Measurements from ENCODE around the gene RBMS3. TPM values are rescaled to one million over a fixed set of nuclear protein-coding genes. Genes with fewer than 3 reads are reported as not detected.

RBMS3 gene
- total RNA-seq, 1 donor from 2014 or later: 0.47 TPM

GRCh38 chr3:29268651-29269050, 12.2 kb upstream of the RBMS3 start:
- peaks cover 2% of the 10 kb centered on the region for H3K27me3 Mint-ChIP-seq (ENCODE audit: insufficient read depth, low read depth)
- no peak for DNase-seq (ENCODE audit: low spot score)
- H2AFZ ChIP-seq (replicated peaks): no peak overlapping the region
- no peaks in the 10 kb centered on the region for H3K9me3 ChIP-seq (ENCODE audit: low read depth)
- H3K36me3 ChIP-seq: no peaks in the 10 kb centered on the region
- H3K79me2 ChIP-seq (ENCODE audit: low read depth): no peaks in the 10 kb centered on the region
- H3K4me2 ChIP-seq: no peak overlapping the region
- H3K27ac ChIP-seq: no peak overlapping the region
- H3K36me3 Mint-ChIP-seq: no peaks in the 10 kb centered on the region
- H4K20me1 ChIP-seq (ENCODE audit: low read depth): no peaks in the 10 kb centered on the region
- H3K9me3 Mint-ChIP-seq: no peaks in the 10 kb centered on the region
- H3K4me3 Mint-ChIP-seq: no peak overlapping the region
- no peak overlapping the region for H3K27ac Mint-ChIP-seq
- H3K27me3 ChIP-seq: no peaks in the 10 kb centered on the region
- no peak overlapping the region for H3K9ac ChIP-seq
- TF ChIP-seq EZH2phosphoT487 (IDR thresholded peaks at IDR 0.05) (no peak), EZH2 (IDR thresholded peaks at IDR 0.05) (no peak)
- TF ChIP-seq, protein P1, sequence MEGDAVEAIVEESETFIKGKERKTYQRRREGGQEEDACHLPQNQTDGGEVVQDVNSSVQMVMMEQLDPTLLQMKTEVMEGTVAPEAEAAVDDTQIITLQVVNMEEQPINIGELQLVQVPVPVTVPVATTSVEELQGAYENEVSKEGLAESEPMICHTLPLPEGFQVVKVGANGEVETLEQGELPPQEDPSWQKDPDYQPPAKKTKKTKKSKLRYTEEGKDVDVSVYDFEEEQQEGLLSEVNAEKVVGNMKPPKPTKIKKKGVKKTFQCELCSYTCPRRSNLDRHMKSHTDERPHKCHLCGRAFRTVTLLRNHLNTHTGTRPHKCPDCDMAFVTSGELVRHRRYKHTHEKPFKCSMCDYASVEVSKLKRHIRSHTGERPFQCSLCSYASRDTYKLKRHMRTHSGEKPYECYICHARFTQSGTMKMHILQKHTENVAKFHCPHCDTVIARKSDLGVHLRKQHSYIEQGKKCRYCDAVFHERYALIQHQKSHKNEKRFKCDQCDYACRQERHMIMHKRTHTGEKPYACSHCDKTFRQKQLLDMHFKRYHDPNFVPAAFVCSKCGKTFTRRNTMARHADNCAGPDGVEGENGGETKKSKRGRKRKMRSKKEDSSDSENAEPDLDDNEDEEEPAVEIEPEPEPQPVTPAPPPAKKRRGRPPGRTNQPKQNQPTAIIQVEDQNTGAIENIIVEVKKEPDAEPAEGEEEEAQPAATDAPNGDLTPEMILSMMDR (IDR thresholded peaks at IDR 0.05): no peak
- H3K4me3 ChIP-seq: no peak overlapping the region
- H3K4me1 ChIP-seq: no peaks in the 10 kb centered on the region
- no peaks in the 10 kb centered on the region for H3K4me1 Mint-ChIP-seq
- no peaks in the 10 kb centered on the region for H3F3A ChIP-seq (ENCODE audit: low read depth)

- Mint-ChIP-seq H3K27me3 (ENCODE audit: insufficient read depth, low read depth) (peaks cover 4% of the 10 kb centered on the region), H3K27ac (no peak overlapping the region), H3K9me3 (no peaks in the 10 kb centered on the region), H3K4me3 (no peak overlapping the region), H3K36me3 (no peaks in the 10 kb centered on the region), H3K4me1 (no peaks in the 10 kb centered on the region)
- Histone ChIP-seq H3F3A (ENCODE audit: low read depth) (no peaks in the 10 kb centered on the region), H3K27ac (no peak overlapping the region), H3K36me3 (no peaks in the 10 kb centered on the region), H3K4me2 (no peak overlapping the region), H3K27me3 (no peaks in the 10 kb centered on the region), H3K79me2 (ENCODE audit: low read depth) (no peaks in the 10 kb centered on the region), H2AFZ (replicated peaks) (no peak overlapping the region), H3K9ac (no peak overlapping the region), H3K4me1 (no peaks in the 10 kb centered on the region), H3K4me3 (no peak overlapping the region), H4K20me1 (ENCODE audit: low read depth) (no peaks in the 10 kb centered on the region), H3K9me3 (ENCODE audit: low read depth) (no peaks in the 10 kb centered on the region)
- DNase-seq (ENCODE audit: low spot score): no peak
- TF ChIP-seq EZH2phosphoT487 (IDR thresholded peaks at IDR 0.05): no peak
- TF ChIP-seq, protein P1 (IDR thresholded peaks at IDR 0.05): no peak
- TF ChIP-seq EZH2 (IDR thresholded peaks at IDR 0.05): no peak
These were observed 10.1 kb upstream of the RBMS3 start for GRCh38 chr3:29270752-29271151.

DNA sequence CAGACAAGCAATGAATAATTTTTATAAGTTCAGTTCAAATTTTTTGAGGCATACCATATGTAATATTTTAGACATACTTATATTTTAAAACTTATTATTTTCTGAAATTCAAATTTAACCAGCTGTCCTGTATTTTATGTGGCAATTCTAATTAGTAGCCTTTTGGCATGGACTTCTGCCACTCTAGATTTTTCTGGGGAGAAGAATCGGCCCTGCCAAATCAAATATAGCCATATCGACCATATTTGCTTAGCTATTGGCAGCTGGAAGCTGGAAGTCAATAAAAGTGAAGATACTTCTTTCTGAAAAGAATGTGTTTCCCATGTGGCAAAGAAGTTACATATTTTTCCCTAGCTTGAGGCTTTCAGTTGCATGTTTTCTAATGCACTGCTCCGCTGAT, 9.4 kb upstream of the RBMS3 start:
- H3K36me3 Mint-ChIP-seq: no peaks in the 10 kb centered on the region
- H3K9me3 Mint-ChIP-seq: no peaks in the 10 kb centered on the region
- H3K9me3 ChIP-seq (ENCODE audit: low read depth): no peaks in the 10 kb centered on the region
- no peaks in the 10 kb centered on the region for H3K27me3 ChIP-seq
- H3K27me3 Mint-ChIP-seq (ENCODE audit: insufficient read depth, low read depth): peaks cover 2% of the 10 kb centered on the region
- no peak overlapping the region for H3K4me2 ChIP-seq
- no peaks in the 10 kb centered on the region for H3K4me1 ChIP-seq
- no peak overlapping the region for H2AFZ ChIP-seq (replicated peaks)
- TF ChIP-seq, protein P1 (IDR thresholded peaks at IDR 0.05): no peak
- no peak for TF ChIP-seq EZH2 (IDR thresholded peaks at IDR 0.05)
- TF ChIP-seq EZH2phosphoT487 (IDR thresholded peaks at IDR 0.05): no peak
- DNase-seq (ENCODE audit: low spot score): no peak
- no peaks in the 10 kb centered on the region for H3K36me3 ChIP-seq
- no peaks in the 10 kb centered on the region for H3K79me2 ChIP-seq (ENCODE audit: low read depth)
- H3K27ac ChIP-seq: no peak overlapping the region
- H3K9ac ChIP-seq: no peak overlapping the region
- H3K27ac Mint-ChIP-seq: no peak overlapping the region
- H3K4me1 Mint-ChIP-seq: no peaks in the 10 kb centered on the region
- H3F3A ChIP-seq (ENCODE audit: low read depth): no peaks in the 10 kb centered on the region
- H4K20me1 ChIP-seq (ENCODE audit: low read depth): no peaks in the 10 kb centered on the region
- H3K4me3 Mint-ChIP-seq: no peak overlapping the region
- H3K4me3 ChIP-seq: no peak overlapping the region
